ENCODE results near the gene ABCC5. TPM values are rescaled to one million over a fixed set of nuclear protein-coding genes. Genes with fewer than 3 reads are reported as not detected.
A peak's percentile ranks its signal among the peaks of the same experiment; 100 is the strongest.

The ABCC5 gene
- total RNA-seq, 1 experiment from 2014 or later, result 151 TPM

DNA sequence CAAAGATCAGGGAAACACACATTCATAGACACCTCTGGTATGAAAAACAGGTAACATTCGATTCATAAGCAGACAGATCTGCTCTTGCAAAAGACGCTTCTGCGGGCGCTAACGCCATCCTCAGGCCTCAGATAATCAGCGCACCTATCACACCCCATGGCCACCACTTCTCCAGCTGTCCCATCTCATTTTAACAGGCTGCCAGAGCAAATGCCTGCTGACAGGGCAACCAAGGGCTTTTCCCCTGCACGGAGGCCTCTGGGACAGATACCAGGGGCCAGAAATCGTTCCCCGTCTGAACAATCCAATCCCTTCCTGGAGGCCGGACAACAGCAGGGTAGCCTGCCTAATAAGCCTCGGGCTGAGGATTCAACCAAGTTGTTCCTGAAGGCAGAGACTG lies 15.2 kb downstream of the ABCC5 start:
- no peaks in the 10 kb centered on the region; the same call in 1 of the 2 replicates for H3K9me3 ChIP-seq (ENCODE audit: insufficient read depth, low read depth)
- no peak overlapping the region for H2AFZ ChIP-seq
- ChIA-PET CTCF (no interaction called here), POLR2A (ENCODE audit: unreplicated experiment) (no interaction called here)
- no peak overlapping the region for H3K4me3 ChIP-seq
- no peaks in the 10 kb centered on the region for H4K20me1 ChIP-seq (ENCODE audit: insufficient read depth)
- peak overlapping the region; percentile 97 for H3K27ac ChIP-seq
- H3K4me1 ChIP-seq (replicated peaks; ENCODE audit: insufficient read depth), result peaks cover 72% of the 10 kb centered on the region
- H3K79me2 ChIP-seq (ENCODE audit: low read depth), result peaks cover 81% of the 10 kb centered on the region
- H3K36me3 ChIP-seq (ENCODE audit: low read depth), result peaks cover 40% of the 10 kb centered on the region
- peak overlapping the region; percentile 49 for H3K4me2 ChIP-seq
- no TSS peak for BruUV-seq (replicated peaks)
- DNase-seq, result no peak
- no peaks in the 10 kb centered on the region for H3K27me3 ChIP-seq (ENCODE audit: insufficient read depth, low read depth)
- peaks cover 65% of the 10 kb centered on the region for H3F3A ChIP-seq (ENCODE audit: insufficient read depth, low read depth)
- H3K9me2 ChIP-seq (ENCODE audit: insufficient read depth), result no peaks in the 10 kb centered on the region
- TF ChIP-seq, protein P1, sequence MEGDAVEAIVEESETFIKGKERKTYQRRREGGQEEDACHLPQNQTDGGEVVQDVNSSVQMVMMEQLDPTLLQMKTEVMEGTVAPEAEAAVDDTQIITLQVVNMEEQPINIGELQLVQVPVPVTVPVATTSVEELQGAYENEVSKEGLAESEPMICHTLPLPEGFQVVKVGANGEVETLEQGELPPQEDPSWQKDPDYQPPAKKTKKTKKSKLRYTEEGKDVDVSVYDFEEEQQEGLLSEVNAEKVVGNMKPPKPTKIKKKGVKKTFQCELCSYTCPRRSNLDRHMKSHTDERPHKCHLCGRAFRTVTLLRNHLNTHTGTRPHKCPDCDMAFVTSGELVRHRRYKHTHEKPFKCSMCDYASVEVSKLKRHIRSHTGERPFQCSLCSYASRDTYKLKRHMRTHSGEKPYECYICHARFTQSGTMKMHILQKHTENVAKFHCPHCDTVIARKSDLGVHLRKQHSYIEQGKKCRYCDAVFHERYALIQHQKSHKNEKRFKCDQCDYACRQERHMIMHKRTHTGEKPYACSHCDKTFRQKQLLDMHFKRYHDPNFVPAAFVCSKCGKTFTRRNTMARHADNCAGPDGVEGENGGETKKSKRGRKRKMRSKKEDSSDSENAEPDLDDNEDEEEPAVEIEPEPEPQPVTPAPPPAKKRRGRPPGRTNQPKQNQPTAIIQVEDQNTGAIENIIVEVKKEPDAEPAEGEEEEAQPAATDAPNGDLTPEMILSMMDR (conservative IDR thresholded peaks at IDR 0.05), result no peak
- no peak for TF ChIP-seq EZH2 (IDR thresholded peaks at IDR 0.05; ENCODE audit: low read depth)
- intact Hi-C loops (cut with micrococcal nuclease; ENCODE audit: unreplicated experiment), result no loop called here

DNA sequence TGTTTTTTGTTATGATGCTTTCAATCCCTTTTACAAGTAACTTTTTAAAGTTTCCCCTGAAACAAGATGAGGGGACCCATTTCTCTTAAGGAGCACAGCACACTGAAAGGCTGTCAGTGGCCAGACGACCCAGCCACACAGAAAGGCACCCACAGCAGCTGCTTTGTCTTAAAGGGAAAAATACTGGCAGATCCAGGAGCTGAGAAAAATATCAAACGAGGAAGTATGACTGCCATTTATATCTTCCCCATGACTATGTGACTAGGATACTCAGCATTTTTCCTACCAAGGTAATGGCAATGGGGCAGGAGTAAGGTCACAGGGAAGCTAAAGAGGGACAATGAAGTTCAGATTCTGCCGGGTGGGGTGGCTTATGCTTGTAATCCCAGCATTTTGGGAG lies 15.9 kb downstream of the ABCC5 start:
- no peaks in the 10 kb centered on the region for H3K27me3 ChIP-seq (ENCODE audit: insufficient read depth, low read depth)
- no peaks in the 10 kb centered on the region for H4K20me1 ChIP-seq (ENCODE audit: insufficient read depth)
- no peak overlapping the region for H2AFZ ChIP-seq
- intact Hi-C loops (cut with micrococcal nuclease; ENCODE audit: unreplicated experiment), result no loop called here
- ChIA-PET CTCF (no interaction called here), POLR2A (ENCODE audit: unreplicated experiment) (no interaction called here)
- H3K4me2 ChIP-seq, result no peak overlapping the region
- TF ChIP-seq, protein P1 (conservative IDR thresholded peaks at IDR 0.05), result no peak
- no TSS peak for BruUV-seq (replicated peaks)
- peak overlapping the region; percentile 97; the same call in 1 of the 2 replicates for H3K27ac ChIP-seq
- no peak overlapping the region for H3K4me3 ChIP-seq
- no peaks in the 10 kb centered on the region; the same call in 1 of the 2 replicates for H3K9me3 ChIP-seq (ENCODE audit: insufficient read depth, low read depth)
- peaks cover 65% of the 10 kb centered on the region for H3K4me1 ChIP-seq (replicated peaks; ENCODE audit: insufficient read depth)
- peak in 1 of 2 experiments; percentile 29 for DNase-seq
- peaks cover 84% of the 10 kb centered on the region for H3K79me2 ChIP-seq (ENCODE audit: low read depth)
- peaks cover 41% of the 10 kb centered on the region for H3K36me3 ChIP-seq (ENCODE audit: low read depth)
- H3F3A ChIP-seq (ENCODE audit: insufficient read depth, low read depth), result peaks cover 65% of the 10 kb centered on the region
- H3K9me2 ChIP-seq (ENCODE audit: insufficient read depth), result no peaks in the 10 kb centered on the region

DNA sequence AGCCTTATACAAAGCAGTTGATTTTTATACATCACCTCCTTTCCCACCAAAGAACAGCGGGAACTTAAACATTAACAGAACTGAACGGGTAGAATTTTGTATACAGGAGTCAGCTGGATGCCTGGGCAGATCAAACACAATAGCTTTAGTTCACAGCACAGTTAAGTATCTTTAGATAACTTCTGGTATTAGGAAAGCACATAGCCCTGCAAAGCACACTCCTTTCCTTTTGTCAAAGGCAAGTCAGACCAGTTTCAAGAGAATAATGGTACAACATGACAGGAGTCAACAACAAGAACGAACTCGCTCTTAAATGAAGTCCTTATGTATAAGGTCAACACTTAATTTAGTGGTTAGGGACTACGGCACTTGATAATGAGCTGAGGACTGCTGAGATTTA lies 26.3 kb downstream of the ABCC5 start:
- no peaks in the 10 kb centered on the region for H3K4me1 ChIP-seq (replicated peaks; ENCODE audit: insufficient read depth)
- H3K27ac ChIP-seq, result 0 out of 2 replicates have a peak overlapping the region, but pooled peaks have one; percentile 14
- intact Hi-C loops (cut with micrococcal nuclease; ENCODE audit: unreplicated experiment), result no loop called here
- CTCF ChIA-PET, result no interaction called here
- H4K20me1 ChIP-seq (ENCODE audit: insufficient read depth), result no peaks in the 10 kb centered on the region; the same call in 1 of the 2 replicates
- H2AFZ ChIP-seq, result no peak overlapping the region
- peaks cover 45% of the 10 kb centered on the region for H3K36me3 ChIP-seq (ENCODE audit: low read depth)
- no peak for DNase-seq
- peaks cover 43% of the 10 kb centered on the region; the same call in 1 of the 2 replicates for H3K79me2 ChIP-seq (ENCODE audit: low read depth)
- peaks cover 31% of the 10 kb centered on the region for H3F3A ChIP-seq (ENCODE audit: insufficient read depth, low read depth)
- no peaks in the 10 kb centered on the region for H3K27me3 ChIP-seq (ENCODE audit: insufficient read depth, low read depth)
- no peak overlapping the region for H3K4me2 ChIP-seq
- TF ChIP-seq, protein P1 (conservative IDR thresholded peaks at IDR 0.05), result no peak
- no peak for TF ChIP-seq EZH2 (IDR thresholded peaks at IDR 0.05; ENCODE audit: low read depth)
- H3K9me2 ChIP-seq (ENCODE audit: insufficient read depth), result no peaks in the 10 kb centered on the region
- BruUV-seq (replicated peaks), result no TSS peak
- no peak overlapping the region for H3K4me3 ChIP-seq
- H3K9me3 ChIP-seq (ENCODE audit: insufficient read depth, low read depth), result no peaks in the 10 kb centered on the region
- POLR2A ChIA-PET (ENCODE audit: unreplicated experiment), result no interaction called here

All from PC-9 (cell line).